ENCODE results near the gene TRIM7. TPM values are rescaled to one million over a fixed set of nuclear protein-coding genes. Genes with fewer than 3 reads are reported as not detected.

The TRIM7 gene
- total RNA-seq, 1 experiment from 2014 or later = 5.1 TPM

Other genes with a start within 250 kb of the TRIM7 start
- gene BTNL3, start 216.3 kb downstream of the TRIM7 start, total RNA-seq (2014; rRNA removed; shearing (Covaris generic)) = not detected in 2 replicates
- gene BTNL9, start 164.9 kb downstream of the TRIM7 start, total RNA-seq (2014; rRNA removed; shearing (Covaris generic)) = 0.98 and 5.3 TPM in 2 replicates
- gene OR2V1, start 74.0 kb downstream of the TRIM7 start, total RNA-seq (2014; rRNA removed; shearing (Covaris generic)) = not detected in 2 replicates
- gene OR2V2, start 57.6 kb downstream of the TRIM7 start, total RNA-seq (2014; rRNA removed; shearing (Covaris generic)) = not detected in 2 replicates
- 23.0 and 27.3 TPM in 2 replicates for gene TRIM41, start 18.1 kb upstream of the TRIM7 start, total RNA-seq (2014; rRNA removed; shearing (Covaris generic))
- gene RACK1, start 38.7 kb upstream of the TRIM7 start, total RNA-seq (2014; rRNA removed; shearing (Covaris generic)) = 4,601 and 5,352 TPM in 2 replicates
- 2.5 and 3.6 TPM in 2 replicates for gene TRIM52, start 55.9 kb upstream of the TRIM7 start, total RNA-seq (2014; rRNA removed; shearing (Covaris generic))
- 0.31 TPM in 1 of 2 replicates, not detected in the other for gene OR4F3, start 162.1 kb upstream of the TRIM7 start, total RNA-seq (2014; rRNA removed; shearing (Covaris generic))